HCT116 (cell line): ENCODE results near the gene IGSF9. TPM values are rescaled to one million over a fixed set of nuclear protein-coding genes. Genes with fewer than 3 reads are reported as not detected.

Experiments
- ATAC-seq: fragments of 200-7000 bp; cut with Tn5 transposase; 2 replicates; pipeline ENCODE4 v1.9.1; 2020; ENCODE audit warnings: mild to moderate bottlenecking, moderate library complexity
- BruUV-seq: library from RNA; stranded (reverse); fragments of 400-500 nt; replicated peaks from 2 replicates; lab custom pipeline; 2021; lab: Mats Ljungman, UMichigan
- CTCF ChIA-PET: fragments of 300-600 bp; sonication (Branson Sonifier 250); formaldehyde crosslinking; loops from one replicate; lab custom pipeline; 2021; ENCODE audit warnings: antibody characterized with exemption; lab: Charles Lee
- POLR2A ChIA-PET: fragments of 300-600, 350-600 bp; sonication (Branson Sonifier 250); formaldehyde crosslinking; loops from one replicate; lab custom pipeline; 2021; ENCODE audit warnings: antibody characterized with exemption; lab: Charles Lee
- RAD21 ChIA-PET, 2 experiments: fragments of 300-600 bp; sonication (Branson Sonifier 250); formaldehyde crosslinking; loops; one replicate each; lab custom pipeline; 2023; ENCODE audit warnings: low total read pairs in 2 of 2; ENCODE audit not compliant: uncharacterized antibody in 2 of 2, unreplicated experiment in 2 of 2, low non-redundant PET in 1 of 2; lab: Charles Lee
- DNase-seq: peaks from one replicate; pipeline ENCODE4 v3.0.0-alpha.2; 2010; ENCODE audit warnings: low read depth, low spot score
- H2AFZ ChIP-seq: fragments of 200-600 bp; shearing (Covaris generic), sonication (generic); 2 replicates; pipeline ENCODE4 v1.6.1; 2017; ENCODE audit warnings: low read depth, mixed run types, mixed read lengths, antibody characterized with exemption, low read length; ENCODE audit not compliant: poor library complexity, severe bottlenecking
- H3K27ac ChIP-seq: 2 replicates; pipeline ENCODE4 v1.5.1; 2012; ENCODE audit warnings: low read depth, low read length
- H3K27me3 ChIP-seq: fragments of 200-600 bp; sonication (generic); 2 replicates; pipeline ENCODE4 v1.6.1; 2016; ENCODE audit warnings: mixed run types, low read length, mixed read lengths; ENCODE audit not compliant: insufficient read depth
- H3K36me3 ChIP-seq, 2 experiments: fragments of 200-500 bp in 1 of 2; fragments of 200-600 bp in 1 of 2; sonication (Bioruptor generic) in 1 of 2; sonication (generic) in 1 of 2; 2 replicates each; pipeline versions ENCODE4 v1.5.1 to v1.6.1; 2014 to 2016; ENCODE audit warnings: low read length in 2 of 2, inconsistent platforms in 1 of 2, mixed read lengths in 1 of 2, mixed run types in 1 of 2; ENCODE audit not compliant: insufficient read depth in 2 of 2, control insufficient read depth in 1 of 2
- H3K4me1 ChIP-seq, 2 experiments: fragments of 200-600 bp in 1 of 2; sonication (generic) in 1 of 2; 2 replicates each; pipeline versions ENCODE4 v1.5.1 to v1.6.1; 2012 to 2017; ENCODE audit warnings: low read length in 2 of 2, inconsistent platforms in 1 of 2, mild to moderate bottlenecking in 1 of 2, mixed read lengths in 1 of 2, mixed run types in 1 of 2, moderate library complexity in 1 of 2; ENCODE audit not compliant: insufficient read depth in 2 of 2, control insufficient read depth in 1 of 2
- H3K4me2 ChIP-seq: fragments of 200-600 bp; sonication (generic); 2 replicates; pipeline ENCODE4 v1.6.1; 2017; ENCODE audit warnings: mixed run types, low read length, mixed read lengths
- H3K4me3 ChIP-seq, 2 experiments: fragments of 200-600 bp in 1 of 2; sonication (generic) in 1 of 2; replicated peaks in 1 of 2; 2 replicates each; pipeline ENCODE4 v1.5.1; 2011 to 2016; ENCODE audit warnings: low read length in 2 of 2, control low read depth in 1 of 2, low read depth in 1 of 2, mild to moderate bottlenecking in 1 of 2, mixed read lengths in 1 of 2, mixed run types in 1 of 2
- H3K79me2 ChIP-seq: fragments of 200-600 bp; sonication (generic); 2 replicates; pipeline ENCODE4 v1.6.1; 2017; ENCODE audit warnings: mild to moderate bottlenecking, mixed run types, low read length, moderate library complexity, mixed read lengths; ENCODE audit not compliant: insufficient read depth
- H3K9ac ChIP-seq: fragments of 200-600 bp; sonication (generic); 2 replicates; pipeline ENCODE4 v1.6.1; 2016; ENCODE audit warnings: low read length, mixed read lengths
- H3K9me2 ChIP-seq: fragments of 200-600 bp; sonication (generic), shearing (Covaris generic); 2 replicates; pipeline ENCODE4 v1.6.1; 2017; ENCODE audit warnings: mixed run types, mild to moderate bottlenecking, moderate library complexity; ENCODE audit not compliant: insufficient read depth
- H3K9me3 ChIP-seq, 2 experiments: fragments of 200-500 bp in 1 of 2; fragments of 200-600 bp in 1 of 2; sonication (Bioruptor generic) in 1 of 2; sonication (generic) in 1 of 2; 2 replicates each; pipeline ENCODE4 v1.6.1; 2014 to 2017; ENCODE audit warnings: low read length in 2 of 2, mixed read lengths in 2 of 2, inconsistent platforms in 1 of 2, low read depth in 1 of 2, mild to moderate bottlenecking in 1 of 2, mixed run types in 1 of 2, moderate library complexity in 1 of 2; ENCODE audit not compliant: control insufficient read depth in 1 of 2, insufficient read depth in 1 of 2
- H4K20me1 ChIP-seq: fragments of 200-600 bp; sonication (generic), shearing (Covaris generic); 2 replicates; pipeline ENCODE4 v1.6.1; 2017; ENCODE audit warnings: mixed run types, mild to moderate bottlenecking, moderate library complexity; ENCODE audit not compliant: insufficient read depth
- CBX3 ChIP-seq: IDR thresholded peaks from 2 replicates; pipeline ENCODE4 v1.6.1; 2012; ENCODE audit warnings: low read depth
- CEBPB ChIP-seq: IDR thresholded peaks from 2 replicates; pipeline ENCODE4 v1.6.1; 2012; ENCODE audit warnings: low read depth
- CTCF ChIP-seq, 3 experiments: fragments of 200-600 bp in 1 of 3; sonication (generic) in 1 of 3; IDR thresholded peaks in 2 of 3; conservative IDR thresholded peaks in 1 of 3; 2 replicates each; pipeline ENCODE4 v1.5.1; 2012 to 2017; ENCODE audit warnings: low read depth in 2 of 3, low read length in 2 of 3, antibody characterized with exemption in 1 of 3, borderline replicate concordance in 1 of 3, control low read depth in 1 of 3, mild to moderate bottlenecking in 1 of 3, mixed read lengths in 1 of 3, mixed run types in 1 of 3, moderate library complexity in 1 of 3; ENCODE audit not compliant: insufficient read depth in 1 of 3
- EGR1 ChIP-seq: IDR thresholded peaks from 2 replicates; pipeline ENCODE4 v1.6.1; 2012; ENCODE audit warnings: low read depth
- ELF1 ChIP-seq: IDR thresholded peaks from 2 replicates; pipeline ENCODE4 v1.6.1; 2012; ENCODE audit warnings: low read depth, borderline replicate concordance
- FOSL1 ChIP-seq: IDR thresholded peaks from 2 replicates; pipeline ENCODE4 v1.6.1; 2012; ENCODE audit warnings: low read depth
- JUND ChIP-seq: IDR thresholded peaks from 2 replicates; pipeline ENCODE4 v1.6.1; 2012
- RAD21 ChIP-seq: IDR thresholded peaks from 2 replicates; pipeline ENCODE4 v1.6.1; 2012; ENCODE audit warnings: low read depth, mild to moderate bottlenecking
- REST ChIP-seq: IDR thresholded peaks from 2 replicates; pipeline ENCODE4 v1.6.1; 2012; ENCODE audit warnings: low read depth
- TCF7L2 ChIP-seq: IDR thresholded peaks from 2 replicates; pipeline ENCODE4 v1.7.0; 2011; ENCODE audit warnings: borderline replicate concordance, inconsistent platforms; ENCODE audit not compliant: insufficient read depth, insufficient read length; ENCODE audit errors: extremely low read depth
- YY1 ChIP-seq: IDR thresholded peaks from 2 replicates; pipeline ENCODE4 v1.6.1; 2011; ENCODE audit warnings: low read length, low read depth, moderate library complexity, mild to moderate bottlenecking; ENCODE audit not compliant: insufficient replicate concordance; ENCODE audit errors: extremely low read depth
- ZBTB33 ChIP-seq: IDR thresholded peaks from 2 replicates; pipeline ENCODE4 v1.6.1; 2011; ENCODE audit warnings: mild to moderate bottlenecking, low read length, moderate library complexity; ENCODE audit not compliant: insufficient replicate concordance; ENCODE audit errors: extremely low read depth
- ZFX ChIP-seq: fragments of 450-650 bp; IDR thresholded peaks from 2 replicates; pipeline ENCODE4 v1.6.1; 2017
- ZNF274 ChIP-seq: fragments of 200-500 bp; sonication (Bioruptor generic); IDR thresholded peaks from 2 replicates; pipeline ENCODE4 v1.6.1; 2014; ENCODE audit warnings: mild to moderate bottlenecking, low read depth, low read length, inconsistent platforms
- intact Hi-C: fragments of 100-400 bp; cut with micrococcal nuclease; formaldehyde crosslinking; loops from 2 replicates; pipeline ENCODE4 v1.10.0; 2022
- total RNA-seq: library from RNA; stranded (reverse); gene quantifications from one replicate; pipeline ENCODE4 v1.2.1, GENCODE V29; 2021; ENCODE audit not compliant: unreplicated experiment

IGSF9 gene
- total RNA-seq, 1 experiment from 2014 or later = 10.3 TPM

- Histone ChIP-seq H3K4me2 (no peak overlapping the region), H3K4me1 (peaks cover 3 to 15% of the 10 kb centered on the region in 2 experiments), H3K9me3 (no peaks in the 10 kb centered on the region), H3K27ac (no peak overlapping the region), H3K79me2 (no peaks in the 10 kb centered on the region), H2AFZ (no peak overlapping the region), H3K9me2 (no peaks in the 10 kb centered on the region), H3K36me3 (peaks cover 0 to 2% of the 10 kb centered on the region in 2 experiments; a peak in 1 of 4 replicates), H3K9ac (no peak overlapping the region), H3K4me3 (no peak overlapping the region), H3K27me3 (no peaks in the 10 kb centered on the region), H4K20me1 (no peaks in the 10 kb centered on the region)
- no TSS peak for BruUV-seq
- no peak for DNase-seq
- intact Hi-C loops = no loop called here
- no peak for ATAC-seq
- POLR2A ChIA-PET = no interaction called here
- CTCF ChIA-PET = interaction anchor here (10.1 kb wide), 1 partner anchor 72 kb away, joined by 170 read pairs; no protein-coding TSS in a partner anchor
- RAD21 ChIA-PET = interaction anchor here in 1 of 2 experiments (1.2 to 1.9 kb wide), 3 partner anchors 72 to 73 kb away, joined by 3 to 5 read pairs (median 4); no protein-coding TSS in a partner anchor
- TF ChIP-seq CBX3 (no peak), TCF7L2 (no peak), ELF1 (no peak), CTCF (IDR thresholded peaks at IDR 0.05 in 2 of 3, conservative IDR thresholded peaks at IDR 0.05 in 1 of 3; ENCODE audit: borderline replicate concordance in 1 of 3, insufficient read depth in 1 of 3, low read depth in 2 of 3, low read length in 2 of 3) (no peak), CEBPB (no peak), FOSL1 (no peak), ZBTB33 (no peak), ZNF274 (no peak), EGR1 (no peak), REST (no peak), RAD21 (no peak), ZFX (no peak), JUND (no peak), YY1 (no peak)
Measured at GRCh38 chr1:159934136-159935039, 11.0 kb downstream of the IGSF9 start.
